Measurements from ENCODE around the gene USP49.

The USP49 gene

DNA sequence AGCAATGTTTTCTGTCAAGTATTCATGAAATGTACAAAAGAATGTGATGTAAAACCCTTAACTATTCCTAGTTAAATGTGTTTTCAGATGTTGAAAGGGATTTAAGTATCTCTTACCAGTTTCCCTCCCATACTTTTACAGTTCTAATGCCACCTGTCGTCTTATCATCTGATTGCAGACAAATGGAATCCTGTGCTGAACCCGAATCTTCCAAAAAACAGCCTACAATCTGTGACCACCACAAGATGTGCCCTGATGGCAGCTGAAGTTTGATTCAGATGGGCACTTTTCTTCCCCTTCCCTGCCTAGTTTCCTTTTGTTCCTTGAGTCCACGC, 105.8 kb downstream of the USP49 start:
- Mint-ChIP-seq H3K9me3 (ENCODE audit: low read depth) (no peaks in the 10 kb centered on the region), H3K4me3 (peak overlapping the region; percentile 98), H3K4me1 (ENCODE audit: low read depth) (peaks cover 20% of the 10 kb centered on the region), H3K36me3 (peaks cover 6% of the 10 kb centered on the region), H3K27ac (peak overlapping the region; percentile 77), H3K27me3 (no peaks in the 10 kb centered on the region)

DNA sequence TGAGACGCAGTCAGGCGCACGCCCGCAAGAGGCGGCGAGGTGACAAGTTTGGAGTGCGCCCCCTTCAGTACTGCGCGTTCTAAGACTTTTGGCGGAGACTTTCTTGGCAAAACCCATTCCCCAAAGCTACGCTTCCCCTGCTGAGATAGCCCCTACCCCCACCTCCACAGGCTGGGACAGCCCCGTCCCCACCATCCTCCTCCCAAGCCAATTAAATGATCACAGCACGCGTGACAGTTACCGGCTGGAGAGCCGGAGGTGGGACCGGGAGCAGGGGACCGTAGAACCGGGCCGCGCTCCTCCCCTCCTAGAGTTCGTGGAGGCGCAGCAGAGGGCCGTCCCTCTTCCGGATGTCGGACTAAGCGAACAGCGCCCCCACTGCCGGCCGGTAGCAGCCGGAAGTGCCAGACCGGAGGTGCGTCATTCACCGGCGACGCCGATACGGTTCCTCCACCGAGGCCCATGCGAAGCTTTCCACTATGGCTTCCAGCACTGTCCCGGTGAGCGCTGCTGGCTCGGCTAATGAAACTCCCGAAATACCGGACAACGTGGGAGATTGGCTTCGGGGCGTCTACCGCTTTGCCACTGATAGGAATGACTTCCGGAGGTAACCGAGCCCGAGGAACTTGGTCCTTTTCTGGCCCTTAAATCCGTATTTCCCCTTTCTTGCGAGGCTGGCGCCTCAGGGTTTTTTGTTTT, 107.8 kb downstream of the USP49 start, which contains the start of gene TOMM6:
TSS of gene TOMM6 (plus strand) at position 476 of the 699 bp plus-strand sequence. CDS start at position 480, 4 bp downstream.
- H3K9me3 Mint-ChIP-seq (ENCODE audit: low read depth): no peaks in the 10 kb centered on the region
- peaks cover 6% of the 10 kb centered on the region for H3K36me3 Mint-ChIP-seq

DNA sequence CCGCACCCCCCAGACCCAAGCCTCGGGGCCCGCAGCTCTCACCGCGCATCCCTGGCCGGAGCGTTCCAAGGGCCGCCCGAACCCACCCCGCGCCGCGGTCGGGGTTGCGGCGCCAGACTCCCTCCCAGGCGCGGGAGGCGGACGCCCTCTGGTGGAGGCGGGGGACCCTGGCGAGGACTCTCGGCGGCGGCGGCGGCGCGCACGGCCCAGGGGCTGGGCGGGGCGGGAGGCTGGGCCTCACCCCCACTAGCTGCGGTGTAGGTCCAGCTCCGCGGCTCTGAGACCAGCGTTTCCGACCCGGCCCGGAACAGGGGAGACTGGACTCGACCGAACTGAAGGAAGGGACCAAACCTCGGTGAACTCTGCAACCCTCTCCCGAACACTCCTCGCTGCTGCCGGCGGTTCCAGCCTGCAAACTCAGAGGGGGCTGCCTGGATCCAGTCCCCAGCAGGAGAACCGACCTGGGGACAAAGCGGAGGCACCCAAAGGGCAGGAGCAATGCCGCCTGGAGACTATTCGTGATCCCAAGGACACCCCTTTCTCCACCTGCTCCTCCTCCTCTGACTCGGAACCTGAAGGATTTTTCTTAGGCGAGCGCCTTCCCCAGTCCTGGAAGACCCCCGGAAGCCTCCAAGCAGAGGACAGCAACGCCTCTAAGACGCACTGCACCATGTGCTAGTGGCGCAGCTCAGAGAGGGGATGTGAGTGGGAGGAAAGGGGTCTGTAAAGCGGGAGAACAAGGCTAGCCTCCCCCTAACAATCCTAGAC, 108.5 kb downstream of the USP49 start:
- Mint-ChIP-seq H3K36me3 (peaks cover 6% of the 10 kb centered on the region), H3K27me3 (no peaks in the 10 kb centered on the region), H3K9me3 (ENCODE audit: low read depth) (no peaks in the 10 kb centered on the region), H3K4me1 (ENCODE audit: low read depth) (peaks cover 19% of the 10 kb centered on the region), H3K4me3 (peak overlapping the region; percentile 98), H3K27ac (peak overlapping the region; percentile 94)

More for the DNA sequence above, 107.8 kb downstream of the USP49 start, which contains the start of gene TOMM6:
- Mint-ChIP-seq H3K27ac (peak within 1 kb of the TSS; percentile 94), H3K4me3 (peak within 1 kb of the TSS; percentile 98), H3K27me3 (no peaks in the 10 kb centered on the region), H3K4me1 (ENCODE audit: low read depth) (peaks cover 20% of the 10 kb centered on the region)

DNA sequence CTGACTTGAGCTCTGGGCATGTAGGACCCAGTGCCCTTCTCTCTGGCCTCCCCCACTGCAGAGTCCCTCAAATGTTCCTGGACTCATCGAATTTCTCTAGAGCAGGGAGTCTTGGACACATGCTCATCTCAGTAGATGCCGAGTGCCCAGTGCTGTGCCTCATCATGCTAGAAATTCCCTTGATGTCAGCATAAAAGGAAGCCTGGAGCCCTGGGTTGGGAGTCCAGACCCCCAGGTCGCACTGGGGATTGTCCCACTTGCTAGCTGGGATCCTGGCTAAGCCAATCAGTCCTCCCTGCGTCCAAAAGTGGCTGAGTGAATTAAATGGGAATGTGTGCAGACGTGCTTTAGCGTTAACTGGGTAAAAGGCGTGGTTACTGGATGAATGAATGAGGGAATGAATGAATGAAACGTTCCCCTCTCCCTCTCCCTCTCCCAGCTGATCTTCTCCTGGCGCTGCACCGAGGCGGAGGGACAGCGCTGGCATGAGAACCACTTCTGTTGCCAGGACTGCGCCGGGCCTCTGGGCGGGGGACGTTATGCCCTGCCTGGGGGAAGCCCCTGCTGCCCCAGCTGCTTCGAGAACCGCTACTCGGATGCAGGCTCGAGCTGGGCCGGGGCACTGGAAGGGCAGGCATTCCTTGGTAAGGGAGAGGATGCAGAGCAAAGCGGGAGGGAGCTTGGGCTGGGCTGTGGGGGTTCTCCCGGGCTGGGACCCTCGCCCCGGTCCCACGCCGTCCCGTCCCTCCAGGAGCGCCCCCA, 109.3 kb downstream of the USP49 start:
- Mint-ChIP-seq H3K27ac (no peak overlapping the region), H3K9me3 (ENCODE audit: low read depth) (no peaks in the 10 kb centered on the region), H3K36me3 (peaks cover 6% of the 10 kb centered on the region), H3K27me3 (no peaks in the 10 kb centered on the region), H3K4me3 (peak overlapping the region; percentile 98), H3K4me1 (ENCODE audit: low read depth) (peaks cover 22% of the 10 kb centered on the region)

DNA sequence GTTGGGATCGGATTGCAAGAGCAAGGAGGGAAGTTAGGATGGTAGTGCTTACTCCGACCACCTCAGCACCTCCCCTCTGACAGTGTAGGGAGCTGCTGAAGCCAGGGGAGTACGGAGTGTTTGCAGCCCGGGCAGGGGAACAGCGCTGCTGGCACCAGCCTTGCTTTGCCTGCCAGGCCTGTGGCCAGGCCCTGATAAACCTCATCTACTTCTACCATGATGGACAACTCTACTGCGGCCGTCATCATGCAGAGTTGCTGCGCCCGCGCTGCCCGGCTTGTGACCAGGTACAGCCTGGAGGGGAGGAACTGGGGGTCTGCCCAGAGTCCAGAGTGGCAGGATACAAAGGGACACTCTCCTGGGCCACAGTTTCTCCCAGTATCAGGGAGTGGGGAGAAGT, 109.9 kb downstream of the USP49 start:
- H3K4me3 Mint-ChIP-seq: peak overlapping the region; percentile 98
- peaks cover 23% of the 10 kb centered on the region for H3K4me1 Mint-ChIP-seq (ENCODE audit: low read depth)
- H3K36me3 Mint-ChIP-seq: peaks cover 6% of the 10 kb centered on the region
- H3K9me3 Mint-ChIP-seq (ENCODE audit: low read depth): no peaks in the 10 kb centered on the region
- H3K27me3 Mint-ChIP-seq: no peaks in the 10 kb centered on the region
- H3K27ac Mint-ChIP-seq: no peak overlapping the region

DNA sequence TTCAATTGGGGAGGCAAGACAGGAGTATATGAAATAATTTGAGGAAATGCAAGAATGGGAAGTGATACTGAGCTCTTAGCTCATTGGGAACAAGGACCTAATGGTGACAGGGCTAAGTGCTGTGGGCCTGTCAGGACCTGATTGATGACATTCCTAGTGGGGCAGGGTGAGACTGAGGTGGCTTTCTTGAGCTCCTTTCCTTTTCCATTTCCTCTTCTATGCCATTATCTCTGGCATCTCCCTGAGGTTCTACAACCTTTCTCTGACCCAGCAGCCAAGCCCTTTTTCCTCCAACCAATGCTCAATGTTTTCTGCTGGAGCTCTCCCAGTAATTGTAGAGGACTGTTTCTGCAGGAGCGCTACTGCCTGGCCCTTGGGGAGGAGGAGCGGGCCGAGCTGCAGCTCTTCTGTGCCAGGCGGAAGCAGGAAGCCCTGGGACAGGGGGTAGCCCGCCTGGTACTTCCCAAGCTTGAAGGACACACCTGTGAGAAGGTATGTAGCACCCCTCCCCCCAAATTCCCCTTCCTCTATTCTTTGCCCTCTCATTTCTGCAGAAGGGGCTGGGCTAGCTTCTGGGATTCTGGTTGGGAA, 110.5 kb downstream of the USP49 start:
- peaks cover 20% of the 10 kb centered on the region for H3K4me1 Mint-ChIP-seq (ENCODE audit: low read depth)
- H3K9me3 Mint-ChIP-seq (ENCODE audit: low read depth): no peaks in the 10 kb centered on the region
- no peaks in the 10 kb centered on the region for H3K27me3 Mint-ChIP-seq
- H3K4me3 Mint-ChIP-seq: peak overlapping the region; percentile 35
- H3K36me3 Mint-ChIP-seq: peaks cover 3% of the 10 kb centered on the region
- no peak overlapping the region for H3K27ac Mint-ChIP-seq

DNA sequence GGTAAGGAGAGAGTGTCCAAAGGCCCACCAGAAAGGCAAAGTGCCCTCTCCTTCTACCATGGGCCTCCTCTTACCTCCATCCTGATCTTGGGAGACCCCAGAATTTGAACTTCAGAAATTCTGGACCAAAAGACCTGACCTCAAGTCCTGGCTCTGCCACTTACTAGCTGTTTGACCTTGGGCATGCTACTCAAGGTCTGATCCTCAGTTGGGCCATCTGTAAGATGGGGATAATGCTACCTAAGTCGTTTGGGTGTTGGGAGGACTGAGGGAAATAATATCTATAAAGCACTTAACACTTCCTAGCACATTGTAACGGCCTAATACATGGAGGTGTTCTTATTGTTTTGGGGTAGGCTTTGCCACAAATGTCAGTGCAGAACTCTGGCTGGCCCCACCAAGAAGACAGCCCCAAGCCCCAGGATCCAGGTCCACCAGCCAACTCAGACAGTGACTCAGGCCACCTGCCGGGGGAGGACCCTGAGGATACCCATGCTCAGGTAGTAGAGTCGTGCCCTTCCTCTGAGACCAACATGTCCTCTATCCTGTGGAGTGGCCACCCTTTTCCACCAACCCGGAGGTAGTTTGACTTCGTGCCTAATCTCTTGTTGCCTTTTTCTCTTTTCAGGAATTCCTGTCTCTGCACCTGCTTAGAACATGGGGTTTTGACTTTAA, 111.9 kb downstream of the USP49 start:
- H3K27ac Mint-ChIP-seq: no peak overlapping the region
- peaks cover 17% of the 10 kb centered on the region for H3K4me1 Mint-ChIP-seq (ENCODE audit: low read depth)
- H3K27me3 Mint-ChIP-seq: no peaks in the 10 kb centered on the region
- H3K9me3 Mint-ChIP-seq (ENCODE audit: low read depth): no peaks in the 10 kb centered on the region
- no peaks in the 10 kb centered on the region for H3K36me3 Mint-ChIP-seq
- no peak overlapping the region for H3K4me3 Mint-ChIP-seq

DNA sequence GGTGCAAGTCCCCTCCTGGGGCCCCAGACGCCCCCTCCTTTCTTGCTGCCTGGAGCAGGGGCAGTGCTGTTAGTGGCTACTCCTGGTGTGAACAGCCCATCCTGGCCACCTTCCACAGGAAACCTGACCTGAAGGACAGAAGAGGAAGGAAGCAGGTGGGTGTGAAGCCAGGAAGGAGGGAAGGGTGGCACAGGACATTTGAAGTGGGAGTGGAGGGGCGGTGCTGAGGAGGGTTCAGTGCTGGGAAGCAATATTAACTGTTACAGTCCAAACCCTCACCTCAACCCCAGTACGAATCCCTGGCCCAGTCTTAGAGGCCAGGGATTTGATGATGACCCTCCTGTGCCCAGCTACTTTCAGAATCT, 113.8 kb downstream of the USP49 start:
- no peaks in the 10 kb centered on the region for H3K9me3 Mint-ChIP-seq (ENCODE audit: low read depth)
- H3K4me1 Mint-ChIP-seq (ENCODE audit: low read depth): peaks cover 15% of the 10 kb centered on the region
- H3K27ac Mint-ChIP-seq: no peak overlapping the region
- no peaks in the 10 kb centered on the region for H3K36me3 Mint-ChIP-seq
- peak overlapping the region; percentile 73 for H3K4me3 Mint-ChIP-seq
- H3K27me3 Mint-ChIP-seq: no peaks in the 10 kb centered on the region

DNA sequence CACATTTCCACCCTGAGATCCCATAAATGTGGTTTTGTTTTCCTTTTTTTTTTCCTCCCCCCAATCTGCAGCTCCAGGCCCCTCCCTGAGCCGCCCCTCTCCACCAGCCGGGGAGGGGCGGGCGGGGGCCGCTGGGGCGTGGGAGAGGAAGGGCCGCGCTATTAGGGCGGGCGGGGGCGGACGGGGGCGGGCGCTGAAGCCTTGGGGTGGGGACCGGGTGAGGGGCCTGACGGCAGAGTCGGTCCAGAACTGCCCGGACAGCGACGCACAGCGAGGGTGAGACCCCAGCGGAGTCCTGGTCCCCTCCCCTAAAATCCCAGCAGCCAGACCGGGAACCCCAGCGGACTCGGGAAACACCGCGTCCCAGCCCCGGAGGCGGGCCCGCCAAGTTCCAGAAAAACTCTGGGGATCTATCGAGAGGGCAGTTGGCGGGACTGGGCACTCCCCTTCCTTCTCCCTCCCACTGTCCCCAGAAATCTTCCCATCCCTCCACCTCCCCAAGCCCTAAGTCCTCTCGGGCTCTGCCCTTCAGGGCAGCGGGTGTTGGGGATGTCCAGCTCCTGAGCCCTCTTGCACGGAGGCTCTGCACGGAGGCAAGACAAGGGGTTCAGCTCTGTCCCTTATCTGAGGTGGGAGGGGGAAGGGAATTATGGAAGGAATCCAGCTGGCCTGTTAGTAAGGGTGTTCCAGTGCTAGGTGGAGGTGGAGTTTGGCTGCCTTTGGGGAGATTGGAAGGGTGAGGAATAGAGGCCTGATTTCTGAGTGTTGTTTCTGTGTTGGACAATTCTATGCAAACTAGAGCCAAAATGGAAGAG, 114.4 kb downstream of the USP49 start, which contains the start of gene PRICKLE4:
TSS of gene PRICKLE4 (plus strand) at position 232 of the 815 bp plus-strand sequence. CDS start 2,692 bp downstream, outside the sequence.
- Mint-ChIP-seq H3K27me3 (no peaks in the 10 kb centered on the region), H3K9me3 (ENCODE audit: low read depth) (no peaks in the 10 kb centered on the region), H3K4me3 (peak within 1 kb of the TSS; percentile 91), H3K36me3 (no peaks in the 10 kb centered on the region), H3K4me1 (ENCODE audit: low read depth) (peaks cover 14% of the 10 kb centered on the region), H3K27ac (peak within 1 kb of the TSS; percentile 61)

DNA sequence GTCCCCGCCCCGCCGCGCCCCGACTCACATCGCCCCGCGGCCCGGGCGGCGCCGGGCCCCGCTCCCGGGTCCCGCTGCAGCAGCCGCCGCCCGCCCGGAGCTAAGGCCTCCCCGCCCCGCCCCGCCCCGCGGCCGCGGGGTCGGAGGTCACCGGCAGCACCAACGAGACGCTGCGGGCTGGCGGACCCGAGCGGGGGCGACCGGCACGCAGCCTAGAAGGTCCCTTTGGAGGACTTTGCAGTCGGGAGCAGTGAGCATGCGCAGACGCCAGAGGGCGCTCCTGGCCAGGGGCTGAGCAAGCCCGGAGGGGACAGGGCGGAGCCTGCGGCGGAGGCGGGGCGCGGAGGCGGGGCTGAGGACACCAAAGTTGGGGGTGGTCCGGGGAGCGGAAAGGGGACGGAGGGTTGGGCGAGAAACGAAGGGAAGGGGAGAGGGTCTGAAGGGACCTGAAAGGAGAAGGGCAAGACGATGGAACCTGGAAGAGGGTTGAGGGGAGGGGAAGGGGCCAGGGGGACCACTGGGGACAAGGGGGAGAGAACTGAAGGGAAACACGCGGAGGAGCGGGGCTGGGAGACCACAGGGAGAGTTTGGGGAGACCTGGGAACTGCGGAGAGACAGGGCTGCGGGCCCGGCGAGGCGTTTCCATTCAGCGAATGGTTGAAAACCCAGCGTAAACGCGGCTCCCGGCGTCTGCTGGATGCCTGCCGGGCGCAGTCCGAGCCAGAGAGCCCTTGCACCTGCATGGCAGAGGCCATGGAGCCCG, 115.2 kb downstream of the USP49 start, which contains the start of gene FRS3:
TSS of gene FRS3 (minus strand) at position 113 of the 763 bp plus-strand sequence. CDS start 2,913 bp downstream, outside the sequence.
- Mint-ChIP-seq H3K4me1 (ENCODE audit: low read depth) (peaks cover 13% of the 10 kb centered on the region), H3K27me3 (no peaks in the 10 kb centered on the region), H3K36me3 (no peaks in the 10 kb centered on the region), H3K27ac (peak within 1 kb of the TSS; percentile 61), H3K4me3 (peak within 1 kb of the TSS; percentile 91), H3K9me3 (ENCODE audit: low read depth) (no peaks in the 10 kb centered on the region)

DNA sequence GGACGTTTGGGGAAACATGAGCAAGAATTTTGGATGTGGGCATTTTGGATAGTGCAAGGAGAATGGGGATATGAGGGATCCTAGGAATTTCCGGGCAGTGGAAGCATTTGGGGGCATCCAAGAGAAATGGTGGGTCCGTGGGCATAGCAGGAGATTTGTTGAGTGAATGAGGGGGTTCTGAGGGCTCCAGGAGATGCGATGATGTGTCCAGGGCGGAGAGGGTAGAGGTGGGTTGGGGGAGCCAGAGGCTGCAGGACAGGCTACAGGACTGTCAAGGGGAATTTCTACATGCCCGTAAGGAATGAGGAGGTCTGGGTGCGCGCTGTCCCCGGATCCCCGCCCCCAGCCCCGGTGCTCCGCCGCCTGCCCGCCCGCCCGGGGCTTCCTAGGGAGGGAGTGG, 115.8 kb downstream of the USP49 start:
- Mint-ChIP-seq H3K9me3 (ENCODE audit: low read depth) (no peaks in the 10 kb centered on the region), H3K4me3 (peak overlapping the region; percentile 91), H3K27ac (peak overlapping the region; percentile 51), H3K4me1 (ENCODE audit: low read depth) (peaks cover 13% of the 10 kb centered on the region), H3K27me3 (no peaks in the 10 kb centered on the region), H3K36me3 (no peaks in the 10 kb centered on the region)

DNA sequence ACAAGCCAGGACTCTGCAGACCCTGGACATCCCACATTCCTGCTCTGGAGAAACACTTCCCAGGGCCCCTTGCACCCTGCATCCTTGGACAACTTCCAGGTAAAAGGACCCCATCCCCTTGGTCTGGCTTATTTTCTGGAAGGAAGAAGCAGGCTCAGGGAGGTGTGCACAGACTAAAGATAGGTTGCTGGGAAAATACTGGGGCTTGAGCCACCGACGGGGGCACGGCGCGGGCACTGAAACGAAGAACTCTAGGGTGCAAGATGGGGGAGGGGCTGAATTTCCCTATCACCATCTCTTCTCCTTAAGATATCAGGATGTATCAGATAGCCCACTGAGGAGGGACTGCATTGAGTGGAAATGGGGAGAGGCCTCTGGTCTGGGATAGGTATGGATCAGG, 116.3 kb downstream of the USP49 start:
- H3K27me3 Mint-ChIP-seq: no peaks in the 10 kb centered on the region
- H3K27ac Mint-ChIP-seq: peak overlapping the region; percentile 38
- no peaks in the 10 kb centered on the region for H3K36me3 Mint-ChIP-seq
- H3K9me3 Mint-ChIP-seq (ENCODE audit: low read depth): no peaks in the 10 kb centered on the region
- H3K4me1 Mint-ChIP-seq (ENCODE audit: low read depth): peaks cover 13% of the 10 kb centered on the region
- peak overlapping the region; percentile 91 for H3K4me3 Mint-ChIP-seq
